Natural killer cell (primary cell): ENCODE data around the gene ARMS2. TPM values are rescaled to one million over a fixed set of nuclear protein-coding genes. Genes with fewer than 3 reads are reported as not detected.

Experiments used
- ATAC-seq, 3 donors: fragments of 150-1000 bp in 2 of 3; fragments of 200-7000 bp in 1 of 3; cut with Tn5 transposase; 1 replicate in 1 of 3; 2 replicates in 2 of 3; pipeline ENCODE4 v1.10.0; 2021; ENCODE audit warnings: mild to moderate bottlenecking in 2 of 3, moderate library complexity in 2 of 3
- DNase-seq, 2 donors: peaks; one replicate each; pipeline versions ENCODE4 v3.0.0 to v3.0.0-alpha.2; 2013 to 2021; ENCODE audit warnings: mixed read lengths in 1 of 2
- H3K27ac ChIP-seq: one replicate; pipeline ENCODE4 v1.5.1; 2013; ENCODE audit warnings: mild to moderate bottlenecking, low read length
- H3K27me3 ChIP-seq: one replicate; pipeline ENCODE4 v1.6.1; 2013; ENCODE audit warnings: low read length; ENCODE audit not compliant: control insufficient read depth, insufficient read depth
- H3K36me3 ChIP-seq: one replicate; pipeline ENCODE4 v1.6.1; 2013; ENCODE audit warnings: low read length; ENCODE audit not compliant: control insufficient read depth, insufficient read depth
- H3K4me1 ChIP-seq: one replicate; pipeline ENCODE4 v1.6.1; 2013; ENCODE audit warnings: low read length; ENCODE audit not compliant: control insufficient read depth, insufficient read depth
- H3K4me3 ChIP-seq: one replicate; pipeline ENCODE4 v1.5.1; 2013; ENCODE audit warnings: low read length
- H3K9me3 ChIP-seq: one replicate; pipeline ENCODE4 v1.6.1; 2013; ENCODE audit warnings: low read length; ENCODE audit not compliant: control insufficient read depth, insufficient read depth
- H3K27ac Mint-ChIP-seq, 2 donors: one replicate each; pipeline ENCODE4 v1.8.0; 2022; ENCODE audit warnings: mild to moderate bottlenecking in 2 of 2, mixed read lengths in 2 of 2, moderate library complexity in 1 of 2
- H3K27me3 Mint-ChIP-seq, 2 donors: one replicate each; pipeline ENCODE4 v1.8.0; 2022; ENCODE audit warnings: low read depth in 2 of 2, mixed read lengths in 2 of 2
- H3K36me3 Mint-ChIP-seq: one replicate; pipeline ENCODE4 v1.8.0; 2022; ENCODE audit warnings: mixed read lengths
- H3K4me1 Mint-ChIP-seq, 2 donors: one replicate each; pipeline ENCODE4 v1.8.0; 2022; ENCODE audit warnings: mixed read lengths in 2 of 2
- H3K4me3 Mint-ChIP-seq: one replicate; pipeline ENCODE4 v1.8.0; 2022; ENCODE audit warnings: mild to moderate bottlenecking, moderate library complexity, mixed read lengths
- H3K9me3 Mint-ChIP-seq, 2 donors: one replicate each; pipeline ENCODE4 v1.8.0; 2022; ENCODE audit warnings: mixed read lengths in 2 of 2
- WGBS: methylation state at CpG from one replicate; pipeline ENCODE4 v1.1.7; 2013; ENCODE audit warnings: missing lambda C conversion rate; ENCODE audit not compliant: insufficient coverage; 5-methylcytosine and 5-hydroxymethylcytosine counted together
- intact Hi-C: fragments of 100-400 bp; cut with micrococcal nuclease; formaldehyde crosslinking; loops from one replicate; pipeline ENCODE4 v1.14.2; 2022
- total RNA-seq, 4 donors: library from RNA; stranded (reverse); fragments of 120-200 nt in 1 of 4; gene quantifications; one replicate each; pipeline versions ENCODE4 v1.2.3 to v1.2.4, GENCODE V29; 2013 to 2022
- TF ChIP-seq, protein P1 (sequence below): fragments of 200-600 bp; IDR thresholded peaks from one replicate; pipeline ENCODE4 v1.8.0; 2022; ENCODE audit warnings: antibody characterized with exemption

The ARMS2 gene
- total RNA-seq, 3 donors from 2014 or later (not counting 1 experiment from before 2014, with no cell fraction given) = not detected

DNA sequence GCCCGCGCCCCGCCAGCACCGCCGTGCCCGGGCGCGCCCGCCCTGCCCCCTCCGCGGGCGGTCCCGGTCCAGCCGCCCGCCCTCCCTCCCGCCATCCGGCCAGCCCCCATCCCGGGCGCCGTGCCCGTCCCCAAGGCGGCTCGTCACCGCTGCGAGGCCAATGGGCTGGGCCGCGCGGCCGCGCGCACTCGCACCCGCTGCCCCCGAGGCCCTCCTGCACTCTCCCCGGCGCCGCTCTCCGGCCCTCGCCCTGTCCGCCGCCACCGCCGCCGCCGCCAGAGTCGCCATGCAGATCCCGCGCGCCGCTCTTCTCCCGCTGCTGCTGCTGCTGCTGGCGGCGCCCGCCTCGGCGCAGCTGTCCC lies 6.9 kb downstream of the ARMS2 start, which contains the start of gene HTRA1:
Gene HTRA1 (plus strand): TSS at position 187 of the 362 bp plus-strand sequence. CDS start 100 bp downstream, at position 287.
- Histone ChIP-seq H3K4me3 (peak within 1 kb of the TSS; percentile 20), H3K27ac (no peak within 1 kb of the TSS), H3K27me3 (peaks cover 31% of the 10 kb centered on the region), H3K4me1 (peaks cover 21% of the 10 kb centered on the region), H3K9me3 (no peaks in the 10 kb centered on the region), H3K36me3 (no peaks in the 10 kb centered on the region)
- peak within 1 kb of the TSS; percentile 81 for H3K4me3 Mint-ChIP-seq
- no peak within 1 kb of the TSS for H3K27ac Mint-ChIP-seq
- TF ChIP-seq, protein P1, sequence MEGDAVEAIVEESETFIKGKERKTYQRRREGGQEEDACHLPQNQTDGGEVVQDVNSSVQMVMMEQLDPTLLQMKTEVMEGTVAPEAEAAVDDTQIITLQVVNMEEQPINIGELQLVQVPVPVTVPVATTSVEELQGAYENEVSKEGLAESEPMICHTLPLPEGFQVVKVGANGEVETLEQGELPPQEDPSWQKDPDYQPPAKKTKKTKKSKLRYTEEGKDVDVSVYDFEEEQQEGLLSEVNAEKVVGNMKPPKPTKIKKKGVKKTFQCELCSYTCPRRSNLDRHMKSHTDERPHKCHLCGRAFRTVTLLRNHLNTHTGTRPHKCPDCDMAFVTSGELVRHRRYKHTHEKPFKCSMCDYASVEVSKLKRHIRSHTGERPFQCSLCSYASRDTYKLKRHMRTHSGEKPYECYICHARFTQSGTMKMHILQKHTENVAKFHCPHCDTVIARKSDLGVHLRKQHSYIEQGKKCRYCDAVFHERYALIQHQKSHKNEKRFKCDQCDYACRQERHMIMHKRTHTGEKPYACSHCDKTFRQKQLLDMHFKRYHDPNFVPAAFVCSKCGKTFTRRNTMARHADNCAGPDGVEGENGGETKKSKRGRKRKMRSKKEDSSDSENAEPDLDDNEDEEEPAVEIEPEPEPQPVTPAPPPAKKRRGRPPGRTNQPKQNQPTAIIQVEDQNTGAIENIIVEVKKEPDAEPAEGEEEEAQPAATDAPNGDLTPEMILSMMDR = no peak
- no peaks in the 10 kb centered on the region for H3K9me3 Mint-ChIP-seq
- H3K27me3 Mint-ChIP-seq = peaks cover 67% of the 10 kb centered on the region in 2 donors
- ATAC-seq = peak in 1 of 3 donors; percentile 40
- H3K4me1 Mint-ChIP-seq = peaks cover 8 to 10% of the 10 kb centered on the region in 2 donors
- intact Hi-C loops = no loop called here
- 1% methylated on average over 56 of the region's 56 CpGs for WGBS
- H3K36me3 Mint-ChIP-seq = no peaks in the 10 kb centered on the region
- no peak for DNase-seq

DNA sequence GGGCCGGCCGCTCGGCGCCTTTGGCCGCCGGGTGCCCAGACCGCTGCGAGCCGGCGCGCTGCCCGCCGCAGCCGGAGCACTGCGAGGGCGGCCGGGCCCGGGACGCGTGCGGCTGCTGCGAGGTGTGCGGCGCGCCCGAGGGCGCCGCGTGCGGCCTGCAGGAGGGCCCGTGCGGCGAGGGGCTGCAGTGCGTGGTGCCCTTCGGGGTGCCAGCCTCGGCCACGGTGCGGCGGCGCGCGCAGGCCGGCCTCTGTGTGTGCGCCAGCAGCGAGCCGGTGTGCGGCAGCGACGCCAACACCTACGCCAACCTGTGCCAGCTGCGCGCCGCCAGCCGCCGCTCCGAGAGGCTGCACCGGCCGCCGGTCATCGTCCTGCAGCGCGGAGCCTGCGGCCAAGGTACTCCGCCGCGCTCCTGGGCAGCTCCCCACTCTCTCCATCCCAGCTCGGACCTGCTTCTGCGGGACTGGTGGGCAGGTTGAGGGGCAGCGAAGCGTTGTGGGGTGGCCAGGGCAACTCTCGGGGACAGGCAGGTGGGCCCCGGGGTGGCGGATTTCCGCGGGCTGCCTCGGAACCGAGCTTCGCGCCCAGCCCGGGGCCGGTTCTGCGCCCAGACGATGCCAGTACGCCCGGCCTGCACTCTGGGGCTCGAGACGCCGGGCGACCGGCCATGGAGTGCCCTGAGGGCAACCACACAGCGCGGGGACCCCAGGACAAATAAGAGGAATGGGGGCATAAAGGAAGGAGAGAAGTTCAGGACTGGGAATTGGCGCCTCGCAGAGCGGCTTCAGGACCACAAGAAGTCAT lies 7.5 kb downstream of the ARMS2 start:
- TF ChIP-seq, protein P1 = no peak
- no peaks in the 10 kb centered on the region for H3K36me3 Mint-ChIP-seq
- H3K9me3 Mint-ChIP-seq = no peaks in the 10 kb centered on the region
- intact Hi-C loops = no loop called here
- 2% methylated on average over 95 of the region's 95 CpGs for WGBS
- no peak overlapping the region for H3K27ac ChIP-seq
- H3K27me3 ChIP-seq = peaks cover 31% of the 10 kb centered on the region
- H3K9me3 ChIP-seq = no peaks in the 10 kb centered on the region
- H3K27me3 Mint-ChIP-seq = peaks cover 65 to 70% of the 10 kb centered on the region in 2 donors
- peaks cover 21% of the 10 kb centered on the region for H3K4me1 ChIP-seq
- peak overlapping the region; percentile 20 for H3K4me3 ChIP-seq
- H3K27ac Mint-ChIP-seq = no peak overlapping the region
- ATAC-seq (peak in 1 of 3 donors; percentile 53), DNase-seq (peak in 1 of 2 donors; percentile 19)
- H3K36me3 ChIP-seq = no peaks in the 10 kb centered on the region
- H3K4me1 Mint-ChIP-seq = peaks cover 8 to 10% of the 10 kb centered on the region in 2 donors
- peak overlapping the region; percentile 81 for H3K4me3 Mint-ChIP-seq

DNA sequence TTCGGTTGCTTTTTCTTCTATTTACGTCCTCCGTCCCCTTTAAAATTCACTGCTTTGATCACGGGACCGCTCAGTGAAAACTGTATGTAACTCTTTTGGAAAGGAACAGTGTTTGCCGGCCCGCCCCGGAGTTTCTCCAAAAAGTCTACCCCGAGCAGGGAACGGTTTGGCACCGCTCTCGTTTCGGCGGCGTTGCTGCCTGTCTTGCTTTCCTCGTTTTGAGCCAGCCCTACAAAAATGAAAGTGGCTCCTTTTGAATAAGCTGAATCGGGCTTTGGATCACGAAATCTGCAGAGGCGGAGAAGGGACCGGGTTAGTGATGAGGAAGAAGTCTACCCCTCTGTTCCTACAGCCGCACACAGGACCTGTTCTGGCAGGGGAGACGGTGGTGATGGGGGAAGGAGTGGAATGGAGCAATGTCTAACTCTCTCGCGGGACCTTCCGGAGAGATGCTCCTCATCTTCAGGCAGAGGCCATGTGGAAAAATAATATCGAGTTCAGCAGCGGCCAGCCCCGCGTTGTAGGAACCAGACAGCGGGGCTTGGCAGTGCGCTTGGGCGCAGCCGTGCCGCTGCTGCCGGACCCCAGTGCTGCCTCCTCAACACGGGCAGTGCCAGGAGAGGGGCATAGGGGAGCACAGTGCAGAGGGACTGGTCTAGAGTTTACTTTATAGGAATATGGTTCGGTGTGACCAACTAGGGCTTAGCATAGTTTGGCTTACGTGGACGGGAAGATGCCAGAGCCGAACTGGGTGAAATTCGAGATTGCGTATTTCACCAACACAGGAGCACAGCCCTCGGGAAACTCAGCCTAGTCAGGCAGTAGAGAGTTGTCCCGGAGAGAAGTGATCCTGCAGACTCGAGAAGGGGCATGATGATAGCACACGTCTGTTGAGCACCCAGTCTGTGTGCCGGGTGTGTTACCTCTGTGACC lies 8.3 kb downstream of the ARMS2 start:
- peak in 1 of 2 donors; percentile 12 for DNase-seq
- peak in 1 of 3 donors; percentile 5 for ATAC-seq
- no peaks in the 10 kb centered on the region for H3K36me3 Mint-ChIP-seq
- intact Hi-C loops = no loop called here
- Histone ChIP-seq H3K9me3 (no peaks in the 10 kb centered on the region), H3K27me3 (peaks cover 25% of the 10 kb centered on the region), H3K4me3 (peak overlapping the region; percentile 20), H3K36me3 (no peaks in the 10 kb centered on the region), H3K27ac (no peak overlapping the region), H3K4me1 (peaks cover 21% of the 10 kb centered on the region)
- 29% methylated on average over 46 of the region's 47 CpGs for WGBS
- TF ChIP-seq, protein P1 = no peak
- no peaks in the 10 kb centered on the region for H3K9me3 Mint-ChIP-seq
- peak overlapping the region; percentile 81 for H3K4me3 Mint-ChIP-seq
- no peak overlapping the region for H3K27ac Mint-ChIP-seq
- H3K27me3 Mint-ChIP-seq = peaks cover 57 to 70% of the 10 kb centered on the region in 2 donors
- H3K4me1 Mint-ChIP-seq = peaks cover 8 to 10% of the 10 kb centered on the region in 2 donors
